HEK293 (cell line): ENCODE data around the gene FCGR1A.
A peak's percentile ranks its signal among the peaks of the same experiment; 100 is the strongest.
"Not testable (repeated sequence)": the region's sequence is repeated elsewhere in the genome, so short reads cannot be mapped to it uniquely, and the experiment has no call there.

Experiments used
- CTCF ChIA-PET: fragments of 350-600 bp; formaldehyde crosslinking; extraction: SDS; loops from one replicate; lab custom pipeline; 2021; ENCODE audit warnings: antibody characterized with exemption; lab: Yijun Ruan, JAX
- POLR2A ChIA-PET: fragments of 300-600 bp; formaldehyde crosslinking; extraction: SDS; loops from one replicate; lab custom pipeline; 2020; ENCODE audit warnings: antibody characterized with exemption, inconsistent platforms; lab: Yijun Ruan, JAX
- H3K27ac ChIP-seq: fragments of 200-500 bp; sonication (Bioruptor generic); 2 replicates; pipeline ENCODE4 v1.5.1; 2014; ENCODE audit warnings: low read depth, low read length, control low read depth, inconsistent platforms; ENCODE audit errors: extremely low read depth
- H3K36me3 ChIP-seq, 2 experiments: fragments of 200-500 bp in 1 of 2; sonication (Bioruptor generic) in 1 of 2; 1 replicate in 1 of 2; 2 replicates in 1 of 2; pipeline ENCODE4 v1.5.1; 2014 to 2017; ENCODE audit warnings: inconsistent platforms in 2 of 2, low read length in 2 of 2; ENCODE audit not compliant: control insufficient read depth in 2 of 2, insufficient read depth in 1 of 2
- H3K4me1 ChIP-seq: fragments of 200-500 bp; sonication (Bioruptor generic); 2 replicates; pipeline ENCODE4 v1.5.1; 2014; ENCODE audit warnings: mild to moderate bottlenecking, low read length, inconsistent platforms; ENCODE audit not compliant: control insufficient read depth, insufficient read depth
- H3K4me3 ChIP-seq: 2 replicates; pipeline ENCODE4 v1.5.1; 2011; ENCODE audit warnings: low read depth, mild to moderate bottlenecking, control low read depth, low read length, moderate library complexity
- H3K9me3 ChIP-seq: fragments of 200-500 bp; sonication (Bioruptor generic); 2 replicates; pipeline ENCODE4 v1.5.1; 2014; ENCODE audit warnings: low read depth, low read length, inconsistent platforms; ENCODE audit not compliant: control insufficient read depth, insufficient read depth
- GLIS1 ChIP-seq: fragments of 450-650 bp; formaldehyde crosslinking; IDR thresholded peaks from 2 replicates; pipeline ENCODE4 v1.5.1; 2016; ENCODE audit warnings: missing biosample characterization, missing genetic modification characterization
- KLF8 ChIP-seq: fragments of 450-650 bp; formaldehyde crosslinking; IDR thresholded peaks from 2 replicates; pipeline ENCODE4 v1.5.1; 2016; ENCODE audit warnings: missing biosample characterization, missing genetic modification characterization
- PRDM1 ChIP-seq: fragments of 450-650 bp; formaldehyde crosslinking; IDR thresholded peaks from 2 replicates; pipeline ENCODE4; 2016; ENCODE audit warnings: missing biosample characterization, missing genetic modification characterization
- SP2 ChIP-seq: fragments of 450-650 bp; formaldehyde crosslinking; IDR thresholded peaks from 2 replicates; pipeline ENCODE4 v1.5.1; 2016; ENCODE audit warnings: missing biosample characterization, missing genetic modification characterization
- SP3 ChIP-seq: fragments of 450-650 bp; formaldehyde crosslinking; IDR thresholded peaks from 2 replicates; pipeline ENCODE4 v1.5.1; 2016; ENCODE audit warnings: missing biosample characterization, missing genetic modification characterization
- SP7 ChIP-seq: fragments of 450-650 bp; formaldehyde crosslinking; IDR thresholded peaks from 2 replicates; pipeline ENCODE4 v1.5.1; 2016; ENCODE audit warnings: missing biosample characterization, missing genetic modification characterization
- ZBTB17 ChIP-seq: fragments of 450-650 bp; formaldehyde crosslinking; IDR thresholded peaks from 2 replicates; pipeline ENCODE4 v1.5.1; 2016; ENCODE audit warnings: missing biosample characterization, missing genetic modification characterization
- ZBTB20 ChIP-seq: fragments of 450-650 bp; formaldehyde crosslinking; IDR thresholded peaks from 2 replicates; pipeline ENCODE4 v1.5.1; 2016; ENCODE audit warnings: missing biosample characterization, missing genetic modification characterization
- ZBTB26 ChIP-seq: fragments of 450-650 bp; formaldehyde crosslinking; optimal IDR thresholded peaks from 2 replicates; pipeline ENCODE3; 2016; ENCODE audit warnings: missing biosample characterization, mild to moderate bottlenecking, missing genetic modification characterization
- ZEB2 ChIP-seq: fragments of 450-650 bp; formaldehyde crosslinking; IDR thresholded peaks from 2 replicates; pipeline ENCODE4 v1.5.1; 2016; ENCODE audit warnings: missing biosample characterization, missing genetic modification characterization
- ZFP37 ChIP-seq: fragments of 450-650 bp; formaldehyde crosslinking; IDR thresholded peaks from 2 replicates; pipeline ENCODE4 v1.5.1; 2016; ENCODE audit warnings: missing biosample characterization, missing genetic modification characterization
- ZFP69B ChIP-seq: fragments of 450-650 bp; formaldehyde crosslinking; IDR thresholded peaks from 2 replicates; pipeline ENCODE4 v1.5.1; 2016; ENCODE audit warnings: missing biosample characterization, missing genetic modification characterization
- ZNF2 ChIP-seq: fragments of 450-650 bp; formaldehyde crosslinking; IDR thresholded peaks from 2 replicates; pipeline ENCODE4 v1.5.1; 2016; ENCODE audit warnings: missing biosample characterization, missing genetic modification characterization
- ZNF24 ChIP-seq: fragments of 450-650 bp; formaldehyde crosslinking; IDR thresholded peaks from 2 replicates; pipeline ENCODE4 v1.5.1; 2016; ENCODE audit warnings: missing biosample characterization, missing genetic modification characterization
- ZNF335 ChIP-seq: fragments of 450-650 bp; formaldehyde crosslinking; conservative IDR thresholded peaks from 2 replicates; pipeline ENCODE4 v1.5.1; 2016; ENCODE audit warnings: missing biosample characterization, missing genetic modification characterization
- ZNF341 ChIP-seq: fragments of 450-650 bp; formaldehyde crosslinking; IDR thresholded peaks from 2 replicates; pipeline ENCODE4; 2016; ENCODE audit warnings: low read depth, missing biosample characterization, missing genetic modification characterization
- ZNF366 ChIP-seq: fragments of 450-650 bp; formaldehyde crosslinking; conservative IDR thresholded peaks from 2 replicates; pipeline ENCODE4 v1.5.1; 2016; ENCODE audit warnings: missing biosample characterization, missing genetic modification characterization
- ZNF394 ChIP-seq: fragments of 450-650 bp; formaldehyde crosslinking; IDR thresholded peaks from 2 replicates; pipeline ENCODE4 v1.5.1; 2016; ENCODE audit warnings: missing biosample characterization, missing genetic modification characterization, mild to moderate bottlenecking, moderate library complexity, borderline replicate concordance
- ZNF501 ChIP-seq: fragments of 450-650 bp; formaldehyde crosslinking; IDR thresholded peaks from 2 replicates; pipeline ENCODE4 v1.5.1; 2016; ENCODE audit warnings: missing biosample characterization, missing genetic modification characterization
- ZNF600 ChIP-seq: fragments of 450-650 bp; formaldehyde crosslinking; IDR thresholded peaks from 2 replicates; pipeline ENCODE4 v1.5.1; 2016; ENCODE audit warnings: missing biosample characterization, missing genetic modification characterization
- ZNF623 ChIP-seq: fragments of 450-650 bp; formaldehyde crosslinking; IDR thresholded peaks from 2 replicates; pipeline ENCODE4 v1.5.1; 2016; ENCODE audit warnings: missing biosample characterization, missing genetic modification characterization
- ZNF639 ChIP-seq: fragments of 450-650 bp; formaldehyde crosslinking; IDR thresholded peaks from 2 replicates; pipeline ENCODE4 v1.5.1; 2016; ENCODE audit warnings: missing biosample characterization, missing genetic modification characterization
- ZNF692 ChIP-seq: fragments of 450-650 bp; formaldehyde crosslinking; IDR thresholded peaks from 2 replicates; pipeline ENCODE4 v1.5.1; 2016; ENCODE audit warnings: missing biosample characterization, missing genetic modification characterization
- ZXDB ChIP-seq: fragments of 450-650 bp; formaldehyde crosslinking; IDR thresholded peaks from 2 replicates; pipeline ENCODE4 v1.5.1; 2016; ENCODE audit warnings: missing biosample characterization, missing genetic modification characterization
- TF ChIP-seq, protein P1 (sequence below): fragments of 450-650 bp; formaldehyde crosslinking; IDR thresholded peaks from 2 replicates; pipeline ENCODE4 v1.5.1; 2016; ENCODE audit warnings: missing biosample characterization, missing genetic modification characterization
- TF ChIP-seq, protein P2 (sequence below): fragments of 450-650 bp; formaldehyde crosslinking; IDR thresholded peaks from 2 replicates; pipeline ENCODE4 v1.5.1; 2017; ENCODE audit warnings: missing biosample characterization, missing genetic modification characterization

Gene FCGR1A

DNA sequence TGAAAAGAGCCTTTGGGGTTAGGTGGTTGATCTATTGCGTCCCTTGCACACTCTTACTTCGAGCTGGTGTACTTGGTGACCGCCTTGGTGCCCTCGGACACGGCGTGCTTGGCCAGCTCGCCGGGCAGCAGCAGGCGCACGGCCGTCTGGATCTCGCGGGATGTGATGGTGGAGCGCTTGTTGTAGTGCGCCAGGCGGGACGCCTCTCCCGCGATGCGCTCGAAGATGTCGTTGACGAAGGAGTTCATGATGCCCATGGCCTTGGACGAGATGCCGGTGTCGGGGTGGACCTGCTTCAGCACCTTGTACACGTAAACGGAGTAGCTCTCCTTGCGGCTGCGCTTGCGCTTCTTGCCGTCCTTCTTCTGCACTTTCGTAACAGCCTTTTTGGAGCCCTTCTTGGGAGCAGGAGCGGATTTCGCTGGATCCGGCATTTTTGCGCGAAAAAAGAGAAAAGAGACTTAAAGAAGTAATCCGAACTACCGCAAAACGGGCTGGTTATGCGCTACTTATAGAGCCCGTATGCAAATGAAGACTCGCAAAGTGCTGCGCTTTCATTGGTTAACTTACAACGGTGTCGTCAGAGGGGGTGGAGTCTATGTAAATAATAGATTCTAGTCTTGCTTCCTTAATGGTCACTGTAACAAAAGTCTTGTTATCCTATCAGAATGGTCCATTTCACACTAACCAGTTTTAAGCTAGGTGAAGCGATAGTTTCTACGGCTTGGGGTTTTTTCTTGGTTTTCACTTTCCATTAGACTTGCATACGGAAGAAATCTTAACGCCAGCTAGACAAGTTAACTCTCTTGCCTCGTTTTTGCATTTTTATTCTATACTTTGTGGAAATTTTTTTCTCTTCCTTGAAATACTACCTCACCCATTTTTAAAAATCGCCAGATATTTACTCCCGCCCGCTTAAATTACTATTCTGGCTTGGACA is 29.7 kb downstream of the FCGR1A start:
- H3K27ac ChIP-seq, CTCF ChIA-PET: not testable (repeated sequence)
- POLR2A ChIA-PET: interaction anchor here (0.6 kb wide), 1 partner anchor 740 kb away, joined by 3 read pairs; no protein-coding TSS in a partner anchor
- TF ChIP-seq ZBTB20 (tag by site-specific recombination): 0 out of 2 replicates have a peak, but pooled peaks have one; percentile 33
- TF ChIP-seq ZNF600: peak; percentile 75
- peak; percentile 84 for TF ChIP-seq PRDM1 (tag by site-specific recombination)
- TF ChIP-seq ZFP69B: 0 out of 2 replicates have a peak, but pooled peaks have one; percentile 12
- TF ChIP-seq ZBTB26: peak; percentile 52
- TF ChIP-seq ZNF623 (tag by site-specific recombination): peak; percentile 30; the same call in 1 of the 2 replicates
- TF ChIP-seq, protein P1, sequence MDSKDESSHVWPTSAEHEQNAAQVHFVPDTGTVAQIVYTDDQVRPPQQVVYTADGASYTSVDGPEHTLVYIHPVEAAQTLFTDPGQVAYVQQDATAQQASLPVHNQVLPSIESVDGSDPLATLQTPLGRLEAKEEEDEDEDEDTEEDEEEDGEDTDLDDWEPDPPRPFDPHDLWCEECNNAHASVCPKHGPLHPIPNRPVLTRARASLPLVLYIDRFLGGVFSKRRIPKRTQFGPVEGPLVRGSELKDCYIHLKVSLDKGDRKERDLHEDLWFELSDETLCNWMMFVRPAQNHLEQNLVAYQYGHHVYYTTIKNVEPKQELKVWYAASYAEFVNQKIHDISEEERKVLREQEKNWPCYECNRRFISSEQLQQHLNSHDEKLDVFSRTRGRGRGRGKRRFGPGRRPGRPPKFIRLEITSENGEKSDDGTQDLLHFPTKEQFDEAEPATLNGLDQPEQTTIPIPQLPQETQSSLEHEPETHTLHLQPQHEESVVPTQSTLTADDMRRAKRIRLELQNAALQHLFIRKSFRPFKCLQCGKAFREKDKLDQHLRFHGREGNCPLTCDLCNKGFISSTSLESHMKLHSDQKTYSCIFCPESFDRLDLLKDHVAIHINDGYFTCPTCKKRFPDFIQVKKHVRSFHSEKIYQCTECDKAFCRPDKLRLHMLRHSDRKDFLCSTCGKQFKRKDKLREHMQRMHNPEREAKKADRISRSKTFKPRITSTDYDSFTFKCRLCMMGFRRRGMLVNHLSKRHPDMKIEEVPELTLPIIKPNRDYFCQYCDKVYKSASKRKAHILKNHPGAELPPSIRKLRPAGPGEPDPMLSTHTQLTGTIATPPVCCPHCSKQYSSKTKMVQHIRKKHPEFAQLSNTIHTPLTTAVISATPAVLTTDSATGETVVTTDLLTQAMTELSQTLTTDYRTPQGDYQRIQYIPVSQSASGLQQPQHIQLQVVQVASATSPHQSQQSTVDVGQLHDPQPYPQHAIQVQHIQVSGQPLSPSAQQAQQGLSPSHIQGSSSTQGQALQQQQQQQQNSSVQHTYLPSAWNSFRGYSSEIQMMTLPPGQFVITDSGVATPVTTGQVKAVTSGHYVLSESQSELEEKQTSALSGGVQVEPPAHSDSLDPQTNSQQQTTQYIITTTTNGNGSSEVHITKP (tag by site-specific recombination): peak; percentile 31; the same call in 1 of the 2 replicates
- peak; percentile 59; the same call in 1 of the 2 replicates for TF ChIP-seq ZBTB17 (tag by site-specific recombination)
- peak; percentile 90 for TF ChIP-seq ZNF24 (tag by site-specific recombination)
- peak; percentile 59; the same call in 1 of the 2 replicates for TF ChIP-seq ZNF692
- TF ChIP-seq ZXDB (tag by site-specific recombination): peak; percentile 44
- TF ChIP-seq ZNF2 (tag by site-specific recombination): peak; percentile 79; the same call in 1 of the 2 replicates
- peak; percentile 73 for TF ChIP-seq ZNF366
- 0 out of 2 replicates have a peak, but pooled peaks have one; percentile 2 for TF ChIP-seq KLF8 (tag by site-specific recombination)
- TF ChIP-seq ZNF639: 0 out of 2 replicates have a peak, but pooled peaks have one; percentile 33
- peak; percentile 63 for TF ChIP-seq ZNF335 (tag by site-specific recombination)
- TF ChIP-seq, protein P2, sequence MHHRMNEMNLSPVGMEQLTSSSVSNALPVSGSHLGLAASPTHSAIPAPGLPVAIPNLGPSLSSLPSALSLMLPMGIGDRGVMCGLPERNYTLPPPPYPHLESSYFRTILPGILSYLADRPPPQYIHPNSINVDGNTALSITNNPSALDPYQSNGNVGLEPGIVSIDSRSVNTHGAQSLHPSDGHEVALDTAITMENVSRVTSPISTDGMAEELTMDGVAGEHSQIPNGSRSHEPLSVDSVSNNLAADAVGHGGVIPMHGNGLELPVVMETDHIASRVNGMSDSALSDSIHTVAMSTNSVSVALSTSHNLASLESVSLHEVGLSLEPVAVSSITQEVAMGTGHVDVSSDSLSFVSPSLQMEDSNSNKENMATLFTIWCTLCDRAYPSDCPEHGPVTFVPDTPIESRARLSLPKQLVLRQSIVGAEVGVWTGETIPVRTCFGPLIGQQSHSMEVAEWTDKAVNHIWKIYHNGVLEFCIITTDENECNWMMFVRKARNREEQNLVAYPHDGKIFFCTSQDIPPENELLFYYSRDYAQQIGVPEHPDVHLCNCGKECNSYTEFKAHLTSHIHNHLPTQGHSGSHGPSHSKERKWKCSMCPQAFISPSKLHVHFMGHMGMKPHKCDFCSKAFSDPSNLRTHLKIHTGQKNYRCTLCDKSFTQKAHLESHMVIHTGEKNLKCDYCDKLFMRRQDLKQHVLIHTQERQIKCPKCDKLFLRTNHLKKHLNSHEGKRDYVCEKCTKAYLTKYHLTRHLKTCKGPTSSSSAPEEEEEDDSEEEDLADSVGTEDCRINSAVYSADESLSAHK (tag by site-specific recombination): peak; percentile 80
- TF ChIP-seq SP2 (tag by site-specific recombination): peak; percentile 13; the same call in 1 of the 2 replicates
- peak; percentile 92 for TF ChIP-seq ZNF394
- peak; percentile 51 for TF ChIP-seq SP3 (tag by site-specific recombination)
- TF ChIP-seq GLIS1 (tag by site-specific recombination): peak; percentile 28; the same call in 1 of the 2 replicates
- TF ChIP-seq ZFP37 (tag by site-specific recombination): 0 out of 2 replicates have a peak, but pooled peaks have one; percentile 30
- TF ChIP-seq ZEB2 (tag by site-specific recombination): peak; percentile 66; the same call in 1 of the 2 replicates
- TF ChIP-seq SP7 (tag by site-specific recombination): peak; percentile 65
- TF ChIP-seq ZNF341: peak; percentile 23; the same call in 1 of the 2 replicates
- TF ChIP-seq ZNF501 (tag by site-specific recombination): peak; percentile 52; the same call in 1 of the 2 replicates

More for the DNA sequence above, 29.7 kb downstream of the FCGR1A start:
- not testable (repeated sequence) for H3K9me3 ChIP-seq, H3K4me1 ChIP-seq, H3K36me3 ChIP-seq
- H3K4me3 ChIP-seq: peak overlapping the region; percentile 43
